Fibroblast of villous mesenchyme (primary cell): Measurements from ENCODE around the gene HLCS. TPM values are rescaled to one million over a fixed set of nuclear protein-coding genes. Genes with fewer than 3 reads are reported as not detected.

Experiments
- DNase-seq: peaks from one replicate; pipeline ENCODE4 v3.0.0-alpha.2; 2010; ENCODE audit warnings: low read depth
- H3K4me3 ChIP-seq: 2 replicates; pipeline ENCODE4 v1.5.1; 2011; ENCODE audit warnings: low read depth, mild to moderate bottlenecking, low read length
- total RNA-seq: library from RNA; depleted of rRNA; stranded (reverse); fragments of >200 nt; gene quantifications from 2 replicates; pipeline ENCODE4 v1.2.3, GENCODE V29; 2012
- TF ChIP-seq, protein P1 (sequence below): IDR thresholded peaks from 2 replicates; pipeline ENCODE4 v1.5.1; 2012; ENCODE audit warnings: low read depth, mild to moderate bottlenecking, low read length; ENCODE audit not compliant: insufficient read depth

HLCS gene
- total RNA-seq, 1 donor, result 44.0 TPM

DNA sequence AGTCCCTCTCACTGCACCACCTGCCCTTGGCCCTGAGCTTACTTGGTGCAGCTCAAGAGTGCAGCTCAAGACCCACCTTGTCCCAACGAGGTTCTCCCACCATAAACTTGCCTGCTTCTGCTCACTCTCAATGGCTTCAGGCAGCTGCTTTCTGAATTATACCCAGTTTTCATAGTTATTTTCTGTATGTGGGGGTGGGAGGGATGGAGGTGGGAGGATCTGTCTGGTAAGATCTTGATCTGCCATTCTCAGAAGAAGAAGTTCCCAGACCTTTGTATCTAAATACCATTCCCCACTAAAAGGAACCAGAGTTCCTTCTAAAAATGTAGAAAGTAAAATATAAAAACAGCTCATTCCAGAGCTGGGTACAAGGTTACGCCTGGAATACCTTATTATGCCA is 156.0 kb downstream of the HLCS start:
- TF ChIP-seq, protein P1, sequence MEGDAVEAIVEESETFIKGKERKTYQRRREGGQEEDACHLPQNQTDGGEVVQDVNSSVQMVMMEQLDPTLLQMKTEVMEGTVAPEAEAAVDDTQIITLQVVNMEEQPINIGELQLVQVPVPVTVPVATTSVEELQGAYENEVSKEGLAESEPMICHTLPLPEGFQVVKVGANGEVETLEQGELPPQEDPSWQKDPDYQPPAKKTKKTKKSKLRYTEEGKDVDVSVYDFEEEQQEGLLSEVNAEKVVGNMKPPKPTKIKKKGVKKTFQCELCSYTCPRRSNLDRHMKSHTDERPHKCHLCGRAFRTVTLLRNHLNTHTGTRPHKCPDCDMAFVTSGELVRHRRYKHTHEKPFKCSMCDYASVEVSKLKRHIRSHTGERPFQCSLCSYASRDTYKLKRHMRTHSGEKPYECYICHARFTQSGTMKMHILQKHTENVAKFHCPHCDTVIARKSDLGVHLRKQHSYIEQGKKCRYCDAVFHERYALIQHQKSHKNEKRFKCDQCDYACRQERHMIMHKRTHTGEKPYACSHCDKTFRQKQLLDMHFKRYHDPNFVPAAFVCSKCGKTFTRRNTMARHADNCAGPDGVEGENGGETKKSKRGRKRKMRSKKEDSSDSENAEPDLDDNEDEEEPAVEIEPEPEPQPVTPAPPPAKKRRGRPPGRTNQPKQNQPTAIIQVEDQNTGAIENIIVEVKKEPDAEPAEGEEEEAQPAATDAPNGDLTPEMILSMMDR, result no peak
- DNase-seq, result no peak
- no peak overlapping the region for H3K4me3 ChIP-seq

DNA sequence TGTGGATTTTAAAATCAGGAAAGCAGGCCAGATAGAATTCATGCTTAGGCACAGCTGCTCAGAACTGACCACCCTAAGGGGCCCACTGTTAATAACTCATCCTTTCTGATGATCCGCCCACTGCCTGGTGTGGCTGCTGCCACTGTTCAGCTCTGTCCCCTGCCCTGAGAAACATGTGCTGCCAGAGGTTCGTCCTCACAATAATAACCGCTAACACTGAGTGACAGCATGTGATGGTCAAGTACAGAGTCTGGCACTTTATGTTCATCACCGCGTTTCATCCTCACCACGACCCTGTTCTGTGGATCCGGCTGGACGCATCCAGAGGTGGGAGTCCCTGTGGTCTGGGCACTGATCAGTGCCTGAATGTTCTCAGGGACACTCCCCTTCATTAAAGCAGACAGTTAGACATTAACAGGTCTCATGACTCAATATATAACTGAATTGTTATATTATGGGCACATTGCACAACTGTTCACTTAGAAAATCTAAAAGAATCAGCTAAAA is 159.0 kb downstream of the HLCS start:
- no peak overlapping the region for H3K4me3 ChIP-seq
- TF ChIP-seq, protein P1, result no peak
- no peak for DNase-seq

DNA sequence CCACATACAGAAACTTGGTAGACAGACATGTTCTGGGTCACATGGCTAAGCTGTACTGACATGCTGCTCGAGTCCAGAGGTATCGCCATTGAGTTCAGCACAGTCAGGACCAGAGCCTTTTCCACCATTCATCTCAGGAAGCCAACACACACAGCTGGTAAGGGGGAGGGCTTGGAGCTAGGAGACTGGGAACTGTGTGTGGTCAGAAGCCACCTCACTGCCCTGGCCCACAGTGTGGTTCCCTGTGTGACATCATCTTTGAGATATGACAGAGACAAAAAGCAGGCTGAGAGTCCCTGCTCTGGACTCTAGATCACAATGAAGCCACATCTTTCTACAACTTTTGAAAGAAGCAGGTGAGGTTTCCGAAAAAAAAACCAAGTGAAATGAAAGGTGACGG is 160.4 kb downstream of the HLCS start:
- no peak overlapping the region for H3K4me3 ChIP-seq
- peak; percentile 16 for DNase-seq
- TF ChIP-seq, protein P1, result no peak

DNA sequence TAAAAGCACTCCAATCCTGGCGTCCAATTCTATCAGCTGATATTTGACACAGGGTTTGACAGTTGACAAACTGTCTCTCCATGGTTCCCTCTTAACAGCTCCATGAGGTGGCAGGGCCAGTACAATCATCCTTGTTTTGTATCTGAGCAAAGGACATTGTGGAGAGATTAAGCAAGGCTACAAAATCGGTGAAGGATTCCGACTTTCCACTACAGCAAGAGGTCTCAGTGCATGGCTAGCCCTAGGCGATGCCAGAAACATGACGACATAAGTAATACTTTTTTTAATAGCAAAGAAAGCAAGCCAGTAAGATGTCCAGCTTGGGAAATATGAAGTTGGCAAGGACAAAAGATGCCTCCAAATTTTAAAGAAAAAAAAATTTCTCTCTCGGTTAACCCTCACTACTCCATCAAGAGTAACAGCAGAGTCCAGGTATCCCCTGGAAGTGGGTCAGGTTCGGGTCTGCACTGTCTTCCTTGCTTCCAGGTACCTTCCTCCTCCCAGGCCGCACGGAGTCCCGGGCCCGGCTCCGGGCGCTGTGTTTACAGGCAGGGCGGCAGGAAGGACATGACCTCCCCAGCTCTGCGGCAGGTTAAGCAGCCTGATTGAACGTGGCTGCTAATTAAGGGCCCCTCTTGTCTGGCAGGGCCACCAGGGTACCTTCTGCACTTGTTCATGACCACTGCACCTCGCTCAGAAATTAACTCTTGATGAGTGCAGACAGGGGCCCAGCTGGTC is 161.4 kb downstream of the HLCS start:
- no peak overlapping the region for H3K4me3 ChIP-seq
- TF ChIP-seq, protein P1, result no peak
- DNase-seq, result no peak

DNA sequence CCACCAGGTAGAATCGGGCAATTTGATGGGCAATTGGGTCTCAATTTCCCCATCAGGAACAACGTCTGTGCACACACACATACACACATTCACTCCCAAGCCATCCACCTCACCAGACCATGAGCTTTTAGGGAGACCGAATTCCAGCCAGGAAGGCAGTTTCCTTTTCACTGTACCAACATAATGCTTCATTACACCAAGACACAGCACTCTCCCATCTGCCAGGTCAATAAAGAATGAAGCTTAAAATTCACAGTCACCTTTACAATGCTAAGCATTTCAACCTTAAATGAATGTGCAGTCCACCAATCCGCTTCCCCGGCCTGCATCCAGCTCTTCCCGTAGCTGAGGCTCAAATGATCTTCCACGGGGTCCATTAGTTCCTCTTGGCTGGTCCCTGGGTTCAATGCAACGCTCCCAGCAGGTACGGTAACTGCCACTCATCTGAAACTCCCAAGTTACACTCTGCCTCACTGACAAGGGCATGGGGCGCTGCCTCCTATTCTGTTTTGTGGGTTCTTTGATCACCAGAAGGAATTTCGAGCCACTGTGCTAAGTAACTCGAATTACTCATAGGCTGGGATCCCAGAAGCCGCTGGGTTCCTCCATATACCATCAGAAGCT is 162.5 kb downstream of the HLCS start:
- DNase-seq, result no peak
- TF ChIP-seq, protein P1, result no peak

DNA sequence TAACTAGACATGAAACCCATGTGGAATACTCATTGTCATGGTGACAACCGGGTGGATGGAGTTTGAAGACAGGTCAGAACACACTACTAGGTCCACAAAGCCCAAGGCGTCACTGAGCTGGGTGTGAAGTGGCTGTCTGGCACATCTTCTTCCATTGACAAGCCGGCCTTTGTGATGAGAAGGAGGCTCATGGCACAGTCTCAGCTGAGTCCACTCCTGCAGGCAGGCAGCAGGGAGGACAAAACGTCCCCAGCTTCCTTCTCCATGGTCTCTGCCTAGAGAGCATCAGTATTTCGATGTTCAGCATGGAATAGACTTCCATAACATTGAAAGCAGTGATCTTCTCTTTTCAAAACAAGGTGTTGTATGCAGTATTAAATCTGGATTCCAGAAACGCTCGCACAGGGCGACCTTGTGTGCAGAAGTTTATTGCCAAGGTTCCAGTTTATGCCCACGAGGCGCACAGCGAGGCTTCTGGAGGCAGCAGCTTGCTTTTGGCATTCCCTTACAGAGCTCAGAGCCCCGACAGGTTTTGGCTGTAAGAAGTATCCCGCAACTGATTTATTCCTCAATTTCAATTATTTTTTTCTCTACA is 163.3 kb downstream of the HLCS start:
- DNase-seq, result no peak
- H3K4me3 ChIP-seq, result no peak overlapping the region
- TF ChIP-seq, protein P1, result no peak

More for the DNA sequence above, 162.5 kb downstream of the HLCS start:
- no peak overlapping the region for H3K4me3 ChIP-seq
